Thyroid gland (tissue), 4 donors: ENCODE data around the gene SECTM1. TPM values are rescaled to one million over a fixed set of nuclear protein-coding genes. Genes with fewer than 3 reads are reported as not detected.
A peak's percentile ranks its signal among the peaks of the same experiment; 100 is the strongest.

Experiments used
- DNase-seq, 2 donors: peaks; one replicate each; pipeline ENCODE4 v3.0.0-alpha.2; 2019
- H3K27ac ChIP-seq, 3 donors: fragments of 200-600 bp; sonication (generic); 1 replicate in 2 of 3; 2 replicates in 1 of 3; pipeline ENCODE4 v1.5.1; 2016 to 2019; ENCODE audit warnings: mild to moderate bottlenecking in 1 of 3, moderate library complexity in 1 of 3
- H3K27me3 ChIP-seq: fragments of 200-600 bp; sonication (generic); one replicate; pipeline ENCODE4 v1.5.1; 2019
- H3K36me3 ChIP-seq, 2 donors: fragments of 200-600 bp; sonication (generic); one replicate each; pipeline ENCODE4 v1.5.1; 2016 to 2019
- H3K4me1 ChIP-seq, 2 donors: fragments of 200-600 bp; sonication (generic); one replicate each; pipeline ENCODE4 v1.5.1; 2017 to 2019
- H3K4me3 ChIP-seq, 3 donors: fragments of 200-600 bp; sonication (generic); replicated peaks in 1 of 3; 1 replicate in 2 of 3; 2 replicates in 1 of 3; pipeline ENCODE4 v1.5.1; 2016; ENCODE audit warnings: mild to moderate bottlenecking in 1 of 3
- H3K9me3 ChIP-seq: fragments of 200-600 bp; sonication (generic); one replicate; pipeline ENCODE4 v1.5.1; 2017
- POLR2A ChIP-seq, 2 donors: fragments of 450-650 bp; IDR thresholded peaks; one replicate each; pipeline ENCODE4 v1.6.1; 2017; ENCODE audit warnings: antibody characterized with exemption in 2 of 2, mild to moderate bottlenecking in 2 of 2, moderate library complexity in 1 of 2
- WGBS, 2 donors: methylation state at CpG; one replicate each; pipeline ENCODE4 v1.1.5; 2017; 5-methylcytosine and 5-hydroxymethylcytosine counted together
- intact Hi-C: fragments of 100-400 bp; cut with DNase I; formaldehyde crosslinking; loops from one replicate; pipeline ENCODE4 v1.15.1; 2023
- total RNA-seq, 4 donors: library from RNA; depleted of rRNA; stranded (reverse); fragments of >200 nt; gene quantifications; one replicate each; pipeline ENCODE4 v1.2.3, GENCODE V29; 2016
- TF ChIP-seq, protein P1 (sequence below), 6 experiments: fragments of 200-600 bp in 3 of 6; fragments of 450-650 bp in 3 of 6; sonication (generic) in 3 of 6; IDR thresholded peaks; one replicate each; pipeline ENCODE4 v1.5.1; 2016 to 2019; ENCODE audit warnings: antibody characterized with exemption in 6 of 6, mild to moderate bottlenecking in 2 of 6, inconsistent platforms in 1 of 6, moderate library complexity in 1 of 6

Gene SECTM1
- total RNA-seq, 4 donors from 2014 or later, result 4.1 to 15.3 (median 5.1) TPM

DNA sequence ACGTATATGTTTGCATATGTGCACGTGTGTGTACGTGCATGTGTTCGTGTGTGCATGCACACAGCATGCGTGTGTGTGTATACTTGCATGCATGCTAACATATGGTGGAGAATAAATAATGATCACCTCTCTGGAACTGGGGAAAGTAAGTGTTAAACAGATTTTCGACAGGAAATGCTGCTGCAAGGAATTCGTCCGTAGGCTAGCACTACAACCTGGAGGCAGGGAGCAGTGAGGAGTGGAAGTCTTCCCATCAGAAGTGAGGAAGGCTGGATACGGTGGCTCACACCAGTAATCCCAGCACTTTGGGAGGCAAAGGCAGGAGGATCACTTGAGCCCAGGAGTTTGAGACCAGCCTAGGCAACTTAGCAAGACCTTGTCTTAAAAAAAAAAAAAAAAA, 55.3 kb downstream of the SECTM1 start:
- intact Hi-C loops, result no loop called here

DNA sequence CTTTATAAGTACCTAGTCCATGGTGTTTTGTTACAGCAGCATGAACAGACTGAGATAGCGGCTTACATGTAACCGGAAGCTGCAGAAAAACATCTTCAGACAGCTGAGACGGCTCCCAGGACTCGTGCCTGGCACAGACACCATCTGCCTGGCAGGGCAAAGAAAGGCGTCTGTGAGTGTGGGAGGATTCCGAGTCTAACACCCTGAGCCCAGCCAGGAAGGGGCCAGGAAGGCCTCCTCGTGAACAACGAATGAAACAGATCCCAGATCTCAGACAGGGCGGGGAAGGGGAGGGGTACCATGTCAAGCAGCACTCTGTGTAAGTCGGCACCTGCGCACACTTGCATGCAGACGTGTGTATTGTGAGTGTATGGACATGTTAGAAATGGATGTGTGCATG, 55.7 kb downstream of the SECTM1 start:
- no peaks in the 10 kb centered on the region for H3K36me3 ChIP-seq
- H3K27ac ChIP-seq, result no peak overlapping the region
- H3K27me3 ChIP-seq, result no peaks in the 10 kb centered on the region
- peaks cover 7 to 24% of the 10 kb centered on the region in 2 donors for H3K4me1 ChIP-seq
- no peaks in the 10 kb centered on the region for H3K9me3 ChIP-seq
- TF ChIP-seq, protein P1, sequence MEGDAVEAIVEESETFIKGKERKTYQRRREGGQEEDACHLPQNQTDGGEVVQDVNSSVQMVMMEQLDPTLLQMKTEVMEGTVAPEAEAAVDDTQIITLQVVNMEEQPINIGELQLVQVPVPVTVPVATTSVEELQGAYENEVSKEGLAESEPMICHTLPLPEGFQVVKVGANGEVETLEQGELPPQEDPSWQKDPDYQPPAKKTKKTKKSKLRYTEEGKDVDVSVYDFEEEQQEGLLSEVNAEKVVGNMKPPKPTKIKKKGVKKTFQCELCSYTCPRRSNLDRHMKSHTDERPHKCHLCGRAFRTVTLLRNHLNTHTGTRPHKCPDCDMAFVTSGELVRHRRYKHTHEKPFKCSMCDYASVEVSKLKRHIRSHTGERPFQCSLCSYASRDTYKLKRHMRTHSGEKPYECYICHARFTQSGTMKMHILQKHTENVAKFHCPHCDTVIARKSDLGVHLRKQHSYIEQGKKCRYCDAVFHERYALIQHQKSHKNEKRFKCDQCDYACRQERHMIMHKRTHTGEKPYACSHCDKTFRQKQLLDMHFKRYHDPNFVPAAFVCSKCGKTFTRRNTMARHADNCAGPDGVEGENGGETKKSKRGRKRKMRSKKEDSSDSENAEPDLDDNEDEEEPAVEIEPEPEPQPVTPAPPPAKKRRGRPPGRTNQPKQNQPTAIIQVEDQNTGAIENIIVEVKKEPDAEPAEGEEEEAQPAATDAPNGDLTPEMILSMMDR (IDR thresholded peaks at IDR 0.05), result no peak
- no peak for TF ChIP-seq POLR2A (IDR thresholded peaks at IDR 0.05)
- DNase-seq, result no peak
- WGBS, 2 donors, result 89% methylated on average over 12 of the region's 12 CpGs
- intact Hi-C loops, result no loop called here
- no peak overlapping the region for H3K4me3 ChIP-seq

More for the DNA sequence above, 55.3 kb downstream of the SECTM1 start:
- Histone ChIP-seq H3K36me3 (no peaks in the 10 kb centered on the region), H3K27ac (no peak overlapping the region), H3K27me3 (no peaks in the 10 kb centered on the region), H3K4me1 (peaks cover 7 to 29% of the 10 kb centered on the region in 2 donors), H3K4me3 (no peak overlapping the region), H3K9me3 (no peaks in the 10 kb centered on the region)
- TF ChIP-seq POLR2A (IDR thresholded peaks at IDR 0.05), result no peak
- TF ChIP-seq, protein P1 (IDR thresholded peaks at IDR 0.05), result no peak
- WGBS, 2 donors, result 86 to 87% methylated on average over 9 of the region's 9 CpGs
- no peak for DNase-seq

DNA sequence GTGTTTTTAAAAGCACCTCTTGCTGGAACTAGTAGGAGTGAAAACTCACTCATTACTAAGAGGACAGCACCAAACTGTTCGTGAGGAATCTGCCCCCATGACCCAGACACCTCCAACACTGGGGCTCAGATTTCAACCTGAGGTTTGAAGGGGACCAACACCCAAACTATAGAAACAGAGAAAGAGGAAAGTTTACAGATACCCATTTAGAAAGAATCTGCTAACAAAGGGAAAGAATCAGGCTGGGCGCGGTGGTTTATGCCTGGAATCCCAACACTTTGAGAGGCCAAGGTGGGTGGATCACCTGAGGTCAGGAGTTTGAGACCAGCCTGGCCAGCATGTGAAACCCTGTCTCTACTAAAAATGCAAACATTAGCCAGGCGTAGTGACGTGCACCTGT, 56.6 kb downstream of the SECTM1 start:
- intact Hi-C loops, result no loop called here
- no peak overlapping the region for H3K27ac ChIP-seq
- WGBS, 2 donors, result 79 to 86% methylated on average over 3 to 5 of the region's 5 CpGs
- no peaks in the 10 kb centered on the region for H3K9me3 ChIP-seq
- H3K27me3 ChIP-seq, result no peaks in the 10 kb centered on the region
- H3K36me3 ChIP-seq, result peaks cover under 1 to 1% of the 10 kb centered on the region in 2 donors
- no peak for DNase-seq
- H3K4me1 ChIP-seq, result peaks cover 11 to 22% of the 10 kb centered on the region in 2 donors
- no peak overlapping the region for H3K4me3 ChIP-seq
- TF ChIP-seq, protein P1 (IDR thresholded peaks at IDR 0.05), result no peak
- TF ChIP-seq POLR2A (IDR thresholded peaks at IDR 0.05), result no peak

DNA sequence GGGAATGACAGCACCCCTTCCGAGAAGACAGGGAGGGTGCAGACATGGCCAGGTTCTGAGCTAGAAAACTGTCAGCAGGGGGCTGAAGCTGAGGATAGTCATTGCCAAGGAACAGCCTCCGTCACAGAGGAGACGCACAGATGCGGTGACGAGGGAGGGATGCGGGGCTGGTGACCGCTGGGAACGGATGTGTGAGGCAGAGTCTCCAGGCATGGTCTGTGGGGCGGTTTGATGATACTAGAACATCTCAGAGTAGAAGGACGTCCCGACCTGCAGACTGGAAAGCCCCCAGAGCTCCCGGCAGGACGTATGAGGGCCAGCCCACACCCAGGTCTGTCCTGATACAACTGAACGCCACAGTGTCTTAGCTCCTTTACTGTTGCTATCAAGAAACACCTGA, 58.2 kb downstream of the SECTM1 start:
- no peak for TF ChIP-seq POLR2A (IDR thresholded peaks at IDR 0.05)
- TF ChIP-seq, protein P1 (IDR thresholded peaks at IDR 0.05), result no peak
- H3K4me3 ChIP-seq, result no peak overlapping the region
- intact Hi-C loops, result no loop called here
- H3K9me3 ChIP-seq, result no peaks in the 10 kb centered on the region
- H3K27ac ChIP-seq, result no peak overlapping the region
- H3K27me3 ChIP-seq, result no peaks in the 10 kb centered on the region
- peaks cover 17 to 36% of the 10 kb centered on the region in 2 donors for H3K4me1 ChIP-seq
- WGBS, 2 donors, result 90 to 95% methylated on average over 14 of the region's 14 CpGs
- no peak for DNase-seq
- peaks cover 6 to 9% of the 10 kb centered on the region in 2 donors for H3K36me3 ChIP-seq

DNA sequence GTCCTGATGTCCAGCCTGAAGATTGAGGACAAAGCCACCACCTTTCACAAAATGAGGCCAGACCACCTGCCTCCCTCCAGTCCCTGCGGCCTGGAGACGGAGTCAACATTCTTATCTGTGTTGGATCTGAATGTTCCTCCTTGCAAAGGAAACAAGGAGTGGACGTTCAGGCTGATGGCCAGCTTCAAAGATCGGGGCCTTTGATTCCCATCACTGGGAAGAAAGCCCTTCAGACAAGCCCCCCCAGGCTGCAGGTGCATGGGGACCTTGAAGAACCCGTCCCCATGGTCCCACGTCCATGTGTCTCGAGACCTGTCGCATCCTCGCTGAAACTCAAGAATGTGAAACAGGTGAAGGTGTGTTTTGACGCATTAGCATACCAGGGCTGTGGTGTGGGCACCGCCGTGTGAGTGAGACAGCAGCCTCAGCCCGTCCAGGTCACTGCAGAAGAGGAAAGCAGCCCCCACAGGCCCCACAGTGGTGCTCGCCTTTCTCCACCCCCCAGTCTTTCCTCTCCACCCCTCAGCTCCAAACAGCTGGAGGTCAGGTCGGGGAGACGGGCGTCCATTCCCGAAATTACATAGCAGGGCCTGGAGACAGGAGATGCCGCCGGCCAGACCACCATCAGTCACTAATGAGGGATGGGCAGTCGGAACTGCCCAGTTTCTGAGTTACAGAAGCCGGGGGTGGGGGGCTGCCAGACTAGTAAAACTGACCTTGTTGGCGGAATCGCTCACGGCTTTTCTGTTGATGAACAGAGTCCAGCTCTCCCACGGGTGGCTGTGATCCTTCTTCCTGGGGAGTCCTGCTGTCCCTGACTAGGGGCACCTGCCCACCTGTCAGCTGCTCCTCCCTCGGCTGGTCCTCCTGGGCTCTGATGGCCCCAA, 59.2 kb downstream of the SECTM1 start:
- WGBS, 2 donors, result 75 to 81% methylated on average over 20 to 26 of the region's 27 CpGs
- Histone ChIP-seq H3K4me1 (peaks cover 19 to 45% of the 10 kb centered on the region in 2 donors), H3K9me3 (no peaks in the 10 kb centered on the region), H3K36me3 (peaks cover 6 to 9% of the 10 kb centered on the region in 2 donors), H3K4me3 (peak overlapping the region in 1 of 3 donors; percentile 81), H3K27me3 (no peaks in the 10 kb centered on the region), H3K27ac (peak overlapping the region in 2 of 3 donors; percentile 98 to 100)
- DNase-seq, result no peak
- TF ChIP-seq POLR2A (IDR thresholded peaks at IDR 0.05), result no peak
- TF ChIP-seq, protein P1 (IDR thresholded peaks at IDR 0.05), result no peak
- intact Hi-C loops, result no loop called here
